GM18873 (cell line): ENCODE results near the gene HDAC4.
"Not testable (repeated sequence)": the region's sequence is repeated elsewhere in the genome, so short reads cannot be mapped to it uniquely, and the experiment has no call there.

Source experiments
- ATAC-seq: cut with Tn5 transposase; IDR thresholded peaks from one replicate; pipeline ENCODE4 v1.9.1; 2021; ENCODE audit warnings: mild to moderate bottlenecking, moderate library complexity, moderate number of reproducible peaks; ENCODE audit not compliant: unreplicated experiment, low FRiP score

Gene HDAC4

DNA sequence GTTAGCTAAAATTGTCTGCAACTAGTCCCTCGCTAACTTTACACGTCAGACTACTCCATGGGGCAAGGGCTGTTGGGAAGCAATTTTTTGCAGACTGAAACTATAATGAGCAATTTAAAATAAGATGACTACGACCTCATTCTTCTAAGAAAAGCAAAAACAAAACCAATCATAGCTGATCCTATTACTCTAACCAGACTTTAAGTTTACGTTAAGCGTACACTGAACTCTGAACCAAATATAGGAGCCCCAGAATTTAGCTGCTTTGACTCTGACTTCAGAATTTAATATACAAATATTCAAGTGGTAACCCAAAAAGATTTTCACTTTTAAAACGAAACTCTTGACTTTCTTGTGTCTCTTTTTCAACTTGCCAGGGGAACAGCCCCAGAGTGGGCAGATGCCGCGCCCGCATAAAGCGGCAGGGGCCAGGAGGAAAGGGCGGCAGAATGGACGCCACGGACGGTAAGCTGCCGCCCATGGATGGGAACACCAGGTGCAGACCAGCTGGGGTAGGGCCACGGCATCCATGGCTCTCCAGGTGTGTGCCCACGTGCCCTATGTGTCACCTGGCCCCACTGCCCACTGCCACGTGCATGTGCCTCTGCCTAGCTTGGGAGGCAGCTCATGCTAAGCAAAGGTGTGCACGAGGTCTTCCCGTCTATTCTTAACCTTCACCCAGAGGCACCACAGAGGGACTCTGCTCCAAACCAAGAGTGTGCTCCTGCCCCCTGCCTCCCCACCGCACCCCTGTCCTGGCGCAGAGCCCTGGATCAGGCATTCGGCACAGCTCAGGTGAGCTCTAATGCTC lies 217.6 kb downstream of the HDAC4 start:
- ATAC-seq = no peak

DNA sequence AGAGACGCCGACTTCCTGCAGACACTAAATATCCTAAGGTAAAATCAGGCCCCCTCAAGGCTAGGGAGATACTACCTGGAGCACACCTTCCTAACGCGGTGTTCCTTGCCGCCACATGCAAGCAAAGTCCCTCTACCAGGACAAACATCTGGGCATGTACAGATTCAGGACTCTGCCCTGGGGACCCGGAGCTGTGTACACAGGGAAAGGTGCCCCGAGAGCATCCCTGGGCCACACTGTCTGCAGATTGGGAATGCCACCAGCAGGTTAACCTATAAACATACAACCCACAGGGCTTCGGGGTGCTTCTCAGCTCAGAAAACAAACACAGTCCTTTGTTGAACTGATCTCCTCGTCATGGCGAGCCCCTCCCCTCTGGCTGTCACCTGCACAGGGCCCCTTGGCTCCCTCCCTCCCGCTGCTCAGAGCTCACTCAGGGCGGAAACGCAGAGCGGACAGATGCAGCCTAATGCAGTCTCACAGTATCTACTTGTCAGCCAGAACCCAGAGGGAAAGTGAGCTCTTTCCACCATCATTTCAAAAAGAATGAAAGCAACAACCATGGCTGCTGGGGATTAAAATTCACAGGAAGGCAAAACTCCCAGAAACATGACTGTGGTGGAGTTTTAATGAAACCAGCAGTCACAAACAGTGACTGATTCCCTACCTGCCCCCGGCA lies 218.8 kb downstream of the HDAC4 start:
- no peak for ATAC-seq

DNA sequence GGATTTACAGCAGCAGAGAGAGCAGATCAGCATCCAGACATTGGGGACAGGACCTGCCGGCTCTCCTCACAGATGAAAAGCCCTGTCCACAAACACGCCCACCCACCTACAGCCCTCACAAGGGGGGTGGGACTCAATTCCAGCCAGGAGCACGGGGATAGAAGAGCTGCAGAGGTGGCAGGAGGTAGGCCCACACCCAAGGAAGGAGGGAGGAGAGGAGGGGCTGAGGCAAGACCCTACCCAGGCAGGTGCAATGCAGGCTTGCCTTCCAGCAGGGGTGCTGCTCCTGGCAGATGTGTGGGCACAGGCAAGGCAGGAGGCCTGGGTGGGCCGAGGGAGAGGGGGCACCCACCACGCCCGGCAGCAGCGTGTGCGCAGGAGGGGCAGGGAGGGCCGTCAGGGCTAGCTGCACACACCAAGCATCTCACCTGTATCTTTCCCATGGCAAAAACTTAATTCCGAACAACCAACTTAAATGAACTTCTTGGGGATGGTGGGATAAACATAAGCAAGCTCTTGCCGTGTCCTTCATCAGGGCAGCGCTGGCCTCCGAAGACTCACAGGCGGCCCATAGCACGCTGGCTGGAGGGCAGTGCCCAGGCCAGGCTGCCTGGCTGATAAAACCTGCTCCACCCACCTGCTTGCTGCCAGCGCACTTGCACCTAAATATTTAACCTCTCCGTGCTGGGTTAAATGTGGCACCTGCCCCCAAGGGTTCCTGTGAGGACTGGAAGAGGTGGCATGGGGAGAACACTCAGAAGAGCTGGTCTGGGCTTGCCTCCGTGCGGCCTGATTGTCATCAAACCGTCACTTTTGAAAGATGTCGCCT lies 219.5 kb downstream of the HDAC4 start:
- ATAC-seq = no peak

- ATAC-seq = no peak
These were observed 220.2 kb downstream of the HDAC4 start for GRCh38 chr2:239180526-239181073.

DNA sequence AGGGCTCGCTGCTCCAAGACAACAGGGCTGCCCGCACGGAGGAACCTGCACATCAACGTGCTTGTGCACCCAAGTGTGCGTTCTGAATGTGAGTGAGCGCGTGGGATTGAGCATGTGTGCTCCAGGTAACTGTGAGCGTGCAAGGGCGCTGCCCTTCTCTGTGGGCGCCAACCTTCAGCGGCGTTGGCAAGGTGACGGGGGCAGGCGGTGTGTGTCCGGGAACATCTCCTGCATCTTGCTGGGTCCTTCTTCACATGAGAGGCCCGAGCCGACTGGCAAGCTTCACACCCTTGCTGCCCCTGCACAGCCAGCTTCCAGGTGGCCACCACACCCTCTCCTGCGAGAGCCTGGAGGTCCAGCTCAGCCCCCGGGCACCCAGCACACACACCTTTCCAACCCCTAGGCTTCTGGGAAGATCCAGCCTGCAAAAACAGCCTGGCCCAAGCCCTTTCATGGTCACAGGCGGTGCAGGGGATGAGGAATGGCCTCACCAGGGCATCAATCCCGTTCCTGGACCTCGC lies 220.9 kb downstream of the HDAC4 start:
- no peak for ATAC-seq

DNA sequence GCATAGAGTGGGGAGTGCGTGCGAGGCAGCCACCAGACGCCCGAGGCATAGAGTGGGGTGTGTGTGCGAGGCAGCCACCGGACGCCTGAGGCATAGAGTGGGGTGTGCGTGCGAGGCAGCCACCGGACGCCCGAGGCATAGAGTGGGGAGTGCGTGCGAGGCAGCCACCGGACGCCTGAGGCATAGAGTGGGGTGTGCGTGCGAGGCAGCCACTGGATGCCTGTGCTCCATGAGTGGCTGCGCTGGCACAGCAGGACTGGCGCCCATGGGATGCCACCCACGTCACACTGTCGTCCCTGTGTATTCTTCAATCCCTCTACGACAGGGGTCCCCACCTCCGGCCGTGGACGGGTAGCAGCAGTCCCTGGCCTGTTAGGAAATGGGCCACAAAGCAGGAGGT lies 221.9 kb downstream of the HDAC4 start:
- ATAC-seq = no peak

DNA sequence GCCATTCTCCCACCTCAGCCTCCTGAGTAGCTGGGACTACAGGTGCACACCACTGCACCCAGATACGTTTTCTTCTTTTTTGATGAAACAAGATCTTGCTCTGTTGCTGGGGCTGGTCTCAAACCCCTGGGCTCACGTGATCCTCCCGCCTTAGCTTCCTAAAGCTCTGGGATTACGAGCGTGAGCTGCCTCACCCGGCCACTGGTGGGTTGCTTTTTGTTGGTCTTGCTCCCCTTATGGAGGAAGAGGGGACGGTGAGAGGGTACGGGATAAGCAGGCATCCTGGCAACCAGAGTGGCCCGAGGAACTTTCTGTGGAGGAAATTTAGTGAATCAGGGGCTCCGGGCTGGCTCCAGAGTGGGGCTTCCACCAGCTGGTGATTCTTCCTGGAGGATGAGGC lies 222.3 kb downstream of the HDAC4 start:
- ATAC-seq = no peak

- no peak for ATAC-seq
These were observed 222.9 kb downstream of the HDAC4 start for GRCh38 chr2:239177908-239178307.

DNA sequence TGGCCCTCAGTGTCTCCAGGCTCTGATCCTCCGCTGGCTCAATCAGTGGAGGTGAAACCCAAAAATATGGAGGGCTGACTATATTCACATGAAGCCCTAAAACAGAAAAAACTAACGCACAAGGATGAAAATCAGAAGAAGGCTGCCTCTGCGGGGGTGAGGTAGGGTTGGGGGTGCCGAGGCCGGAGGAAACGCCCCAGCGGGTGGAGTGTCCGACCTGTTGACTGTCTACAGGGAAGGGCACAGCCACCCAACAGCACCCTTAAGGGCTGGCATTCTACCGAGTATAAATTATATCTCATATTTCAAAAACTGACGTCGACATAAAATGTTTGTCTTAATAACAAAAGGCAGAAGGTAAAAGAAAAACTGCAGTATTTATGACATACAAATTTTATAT lies 223.5 kb downstream of the HDAC4 start:
- no peak for ATAC-seq

DNA sequence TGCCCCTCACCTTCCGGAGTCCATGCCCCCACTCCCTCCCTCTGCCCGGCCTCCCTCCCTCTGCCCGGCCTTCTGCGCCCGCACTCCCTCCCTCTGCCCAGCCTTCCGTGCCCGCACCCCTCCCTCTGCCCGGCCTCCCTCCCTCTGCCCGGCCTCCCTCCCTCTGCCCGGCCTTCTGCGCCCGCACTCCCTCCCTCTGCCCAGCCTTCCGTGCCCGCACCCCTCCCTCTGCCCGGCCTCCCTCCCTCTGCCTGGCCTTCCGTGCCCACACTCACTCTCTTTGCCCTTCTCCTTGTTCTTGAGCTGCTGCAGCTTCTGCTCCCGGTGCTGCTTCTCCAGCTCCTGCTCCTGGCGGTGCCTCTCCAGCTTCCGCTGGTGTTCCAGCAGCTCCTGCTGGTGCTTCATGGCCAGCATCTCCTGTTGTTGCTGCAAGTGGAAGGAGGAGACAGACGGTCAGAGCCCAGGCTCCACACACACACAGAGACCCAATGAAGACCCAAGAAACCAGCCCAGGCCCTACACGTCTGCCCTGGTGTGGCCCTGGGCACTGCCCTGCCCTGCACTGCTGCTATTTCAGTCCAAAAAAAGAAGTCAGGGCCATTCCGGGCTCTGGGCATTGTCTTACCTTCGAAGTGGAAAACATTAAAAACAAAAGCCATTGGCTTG lies 224.5 kb downstream of the HDAC4 start:
- ATAC-seq = not testable (repeated sequence)

DNA sequence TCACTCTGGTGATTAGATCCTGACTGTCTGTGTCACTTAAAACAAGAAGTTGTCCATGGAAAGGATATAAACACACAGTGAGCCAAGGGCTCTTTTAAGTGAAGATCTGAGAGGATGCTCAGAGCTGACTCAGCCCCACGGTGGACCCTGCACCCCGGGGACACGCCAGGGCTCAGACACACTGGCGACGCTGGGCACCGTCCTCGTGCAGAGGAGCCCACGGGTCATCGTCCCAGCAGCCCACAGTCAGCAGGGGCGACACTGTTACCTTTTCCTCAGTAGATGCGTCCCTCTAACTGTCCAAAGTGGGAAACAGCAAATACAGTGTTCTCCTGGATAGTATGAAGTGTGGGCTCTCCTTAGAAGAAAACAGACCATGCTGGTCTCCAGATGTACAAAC lies 225.6 kb downstream of the HDAC4 start:
- ATAC-seq = no peak

DNA sequence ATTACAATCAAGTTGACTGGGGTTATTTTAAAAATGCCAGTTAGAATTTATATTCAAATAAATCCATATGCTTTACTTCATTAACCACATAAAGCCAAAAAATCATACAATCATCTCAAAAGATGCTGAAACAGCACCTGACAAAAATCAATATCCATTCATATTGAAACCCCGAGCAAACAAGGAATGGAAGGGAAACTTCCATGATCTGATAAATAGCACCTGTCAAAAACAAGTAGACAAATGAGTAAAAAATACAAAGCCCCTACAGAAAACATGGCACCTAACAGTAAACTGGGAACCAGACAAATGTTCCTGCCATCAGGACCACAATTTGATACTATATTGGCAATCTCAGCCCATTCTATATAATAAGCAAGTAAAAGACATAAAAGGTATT lies 227.5 kb downstream of the HDAC4 start:
- ATAC-seq = no peak

- ATAC-seq = no peak
These were observed 229.2 kb downstream of the HDAC4 start for GRCh38 chr2:239171643-239172042.

GRCh38 chr2:239169311-239170048 lies 231.3 kb downstream of the HDAC4 start:
- ATAC-seq = no peak

DNA sequence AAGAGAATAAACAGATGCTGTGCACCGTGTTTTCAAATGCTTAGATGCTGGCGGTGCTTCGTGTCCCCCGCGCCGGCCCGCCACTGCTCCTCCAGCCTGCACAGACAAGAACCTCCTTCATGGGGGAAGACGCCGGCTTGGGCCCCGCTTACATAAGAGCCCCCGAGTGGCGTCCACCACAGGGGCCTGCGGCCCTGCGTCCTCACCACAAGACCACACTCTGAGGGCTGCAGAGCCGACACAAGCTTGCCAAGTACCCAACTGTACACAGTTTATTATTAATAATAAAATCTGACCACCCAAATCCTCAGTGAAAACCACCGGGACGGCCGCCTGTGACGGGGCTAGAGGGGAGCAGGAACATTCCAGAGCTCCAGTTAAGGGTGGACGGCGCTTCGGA lies 232.2 kb downstream of the HDAC4 start:
- no peak for ATAC-seq

GRCh38 chr2:239167766-239168444 lies 232.9 kb downstream of the HDAC4 start:
- ATAC-seq = no peak

DNA sequence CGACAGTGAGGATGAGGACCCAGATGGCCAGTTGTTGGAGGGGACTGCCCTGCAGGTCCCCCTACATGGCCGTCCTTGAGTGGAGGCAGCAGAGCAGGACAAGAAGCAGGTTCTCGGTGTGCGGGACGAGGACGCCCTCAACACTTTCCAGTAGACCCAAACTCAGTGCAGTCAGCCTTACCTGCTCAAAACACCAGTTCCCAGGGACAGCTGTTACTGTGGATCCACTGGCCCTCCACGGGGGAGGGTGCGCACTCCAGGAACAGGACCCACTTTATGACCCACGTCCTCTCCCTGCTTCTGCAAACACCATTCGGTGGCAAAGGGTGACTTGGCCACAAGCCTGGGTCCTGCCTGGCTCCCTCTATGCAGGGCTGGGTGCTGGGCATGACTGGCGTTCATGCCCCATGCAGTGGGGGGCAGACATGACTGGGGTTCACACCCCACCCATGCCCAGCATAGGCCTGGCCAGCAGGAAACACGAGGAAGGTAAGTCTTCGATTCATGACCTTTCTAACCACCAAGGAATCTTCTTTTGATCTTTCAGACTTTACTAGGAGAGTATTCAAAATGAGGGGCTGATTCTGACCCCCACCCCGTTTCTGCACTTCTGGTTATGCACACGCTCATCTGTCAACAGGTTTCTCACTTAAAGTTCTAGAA lies 233.7 kb downstream of the HDAC4 start:
- no peak for ATAC-seq

DNA sequence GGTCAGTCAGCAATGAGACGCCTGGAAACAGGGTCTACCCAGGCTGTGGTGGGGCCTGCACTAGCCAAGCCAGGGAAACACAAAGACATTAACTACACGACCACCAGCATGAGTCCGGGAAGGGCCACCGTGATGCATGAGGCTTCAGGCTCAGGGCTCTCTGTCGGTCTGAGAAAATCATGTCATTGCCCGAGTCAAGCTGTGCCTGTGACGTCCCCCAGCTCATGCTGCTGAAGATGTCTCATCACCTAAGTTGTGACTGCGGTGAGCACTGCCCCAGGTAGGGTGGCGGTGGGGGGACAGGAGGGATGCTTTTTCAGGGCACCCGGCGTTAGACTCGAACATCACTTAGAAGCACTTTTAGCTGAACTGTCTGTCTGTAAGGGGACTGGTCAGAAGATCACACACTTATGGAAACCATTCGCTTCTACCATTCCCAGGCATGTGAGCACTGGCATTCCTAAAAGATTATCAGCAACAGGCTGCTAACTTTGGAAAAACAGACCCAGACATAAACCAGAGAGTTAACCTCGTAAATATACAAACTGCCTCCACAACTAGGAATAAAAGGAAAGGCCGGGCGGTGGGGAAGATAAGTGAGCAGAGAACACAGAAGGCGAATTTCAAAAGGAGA lies 234.5 kb downstream of the HDAC4 start:
- ATAC-seq = no peak
